ENCODE data around the gene ZNF821.

GRCh38 chr16:71931599-71931998 lies 47.6 kb upstream of the ZNF821 start:
- TF ChIP-seq CTCF (IDR thresholded peaks at IDR 0.05; ENCODE audit: low read length) (no peak), EZH2phosphoT487 (IDR thresholded peaks at IDR 0.05; ENCODE audit: low read length) (no peak), EZH2 (optimal IDR thresholded peaks at IDR 0.05; ENCODE audit: low read depth, low read length) (no peak)
